ENCODE results near the gene PIGL.
"Not testable (repeated sequence)": the region's sequence is repeated elsewhere in the genome, so short reads cannot be mapped to it uniquely, and the experiment has no call there.

DNA sequence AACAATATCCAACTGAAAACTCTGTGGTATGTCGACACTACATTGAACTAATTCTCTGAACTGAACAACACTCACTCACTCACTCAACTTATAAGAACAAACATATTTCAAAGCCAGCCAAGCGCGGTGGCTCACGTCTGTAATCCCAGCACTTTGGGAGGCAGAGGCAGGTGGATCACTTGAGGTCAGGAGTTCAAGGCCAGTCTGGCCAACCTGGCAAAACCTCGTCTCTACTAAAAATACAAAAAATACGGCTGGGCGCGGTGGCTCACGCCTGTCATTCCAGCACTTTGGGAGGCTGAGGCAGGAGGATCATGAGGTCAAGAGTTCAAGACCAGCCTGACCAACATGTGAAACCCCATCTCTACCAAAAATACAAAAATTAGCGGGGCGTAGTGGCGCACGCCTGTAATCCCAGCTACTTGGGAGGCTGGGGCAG, 15.3 kb upstream of the PIGL start:
- TF ChIP-seq, protein P1, sequence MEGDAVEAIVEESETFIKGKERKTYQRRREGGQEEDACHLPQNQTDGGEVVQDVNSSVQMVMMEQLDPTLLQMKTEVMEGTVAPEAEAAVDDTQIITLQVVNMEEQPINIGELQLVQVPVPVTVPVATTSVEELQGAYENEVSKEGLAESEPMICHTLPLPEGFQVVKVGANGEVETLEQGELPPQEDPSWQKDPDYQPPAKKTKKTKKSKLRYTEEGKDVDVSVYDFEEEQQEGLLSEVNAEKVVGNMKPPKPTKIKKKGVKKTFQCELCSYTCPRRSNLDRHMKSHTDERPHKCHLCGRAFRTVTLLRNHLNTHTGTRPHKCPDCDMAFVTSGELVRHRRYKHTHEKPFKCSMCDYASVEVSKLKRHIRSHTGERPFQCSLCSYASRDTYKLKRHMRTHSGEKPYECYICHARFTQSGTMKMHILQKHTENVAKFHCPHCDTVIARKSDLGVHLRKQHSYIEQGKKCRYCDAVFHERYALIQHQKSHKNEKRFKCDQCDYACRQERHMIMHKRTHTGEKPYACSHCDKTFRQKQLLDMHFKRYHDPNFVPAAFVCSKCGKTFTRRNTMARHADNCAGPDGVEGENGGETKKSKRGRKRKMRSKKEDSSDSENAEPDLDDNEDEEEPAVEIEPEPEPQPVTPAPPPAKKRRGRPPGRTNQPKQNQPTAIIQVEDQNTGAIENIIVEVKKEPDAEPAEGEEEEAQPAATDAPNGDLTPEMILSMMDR (IDR thresholded peaks at IDR 0.05), result not testable (repeated sequence)
- TF ChIP-seq POLR2A, POLR2AphosphoS5 (IDR thresholded peaks at IDR 0.05): not testable (repeated sequence)
